Tongue (tissue), 2 donors: ENCODE data around the gene GAL. TPM values are rescaled to one million over a fixed set of nuclear protein-coding genes. Genes with fewer than 3 reads are reported as not detected.
"Not testable (repeated sequence)": the region's sequence is repeated elsewhere in the genome, so short reads cannot be mapped to it uniquely, and the experiment has no call there.

Experiments used
- DNase-seq: peaks from one replicate; pipeline ENCODE4 v3.0.0-alpha.2; 2015
- total RNA-seq: library from RNA; depleted of rRNA; stranded (reverse); fragments of >200 nt; gene quantifications from one replicate; pipeline ENCODE4 v1.2.3, GENCODE V29; 2014

Gene GAL
- not detected for total RNA-seq

- DNase-seq = no peak
Measured at GRCh38 chr11:68684385-68685356, at the start of gene GAL. GAL (plus strand) TSS chr11:68684544; CDS start chr11:68684924, 380 bp downstream.

GRCh38 chr11:68634606-68635005 is 49.7 kb upstream of the GAL start:
- DNase-seq = not testable (repeated sequence)

GRCh38 chr11:68635172-68635571 is 49.2 kb upstream of the GAL start:
- not testable (repeated sequence) for DNase-seq

- DNase-seq = not testable (repeated sequence)
Measured at GRCh38 chr11:68635883-68636282, 48.5 kb upstream of the GAL start.

GRCh38 chr11:68639322-68639721 is 45.0 kb upstream of the GAL start:
- not testable (repeated sequence) for DNase-seq

GRCh38 chr11:68641880-68642279 is 42.5 kb upstream of the GAL start:
- DNase-seq = no peak

- peak; percentile 44 for DNase-seq
Measured at GRCh38 chr11:68643585-68643984, 40.8 kb upstream of the GAL start.

- DNase-seq = no peak
Measured at GRCh38 chr11:68646832-68647231, 37.5 kb upstream of the GAL start.

GRCh38 chr11:68649851-68650555 is 34.3 kb upstream of the GAL start:
- no peak for DNase-seq

- no peak for DNase-seq
Measured at GRCh38 chr11:68650801-68651200, 33.5 kb upstream of the GAL start.

- DNase-seq = peak; percentile 10
Measured at GRCh38 chr11:68651208-68651984, 32.9 kb upstream of the GAL start.

- DNase-seq = no peak
Measured at GRCh38 chr11:68651985-68652682, 32.2 kb upstream of the GAL start.

GRCh38 chr11:68652683-68653156 is 31.6 kb upstream of the GAL start:
- DNase-seq = no peak

GRCh38 chr11:68653486-68654430 is 30.6 kb upstream of the GAL start:
- no peak for DNase-seq

GRCh38 chr11:68654978-68655377 is 29.4 kb upstream of the GAL start:
- DNase-seq = no peak

GRCh38 chr11:68655406-68655805 is 28.9 kb upstream of the GAL start:
- DNase-seq = no peak

- no peak for DNase-seq
Measured at GRCh38 chr11:68655806-68656205, 28.5 kb upstream of the GAL start.

GRCh38 chr11:68657021-68657780 is 27.1 kb upstream of the GAL start:
- no peak for DNase-seq

GRCh38 chr11:68658097-68658496 is 26.2 kb upstream of the GAL start:
- DNase-seq = no peak

GRCh38 chr11:68658661-68659060 is 25.7 kb upstream of the GAL start:
- DNase-seq = no peak
